OCI-LY7 (cell line): Measurements from ENCODE around the gene BHLHA9. TPM values are rescaled to one million over a fixed set of nuclear protein-coding genes. Genes with fewer than 3 reads are reported as not detected.

Experiments used
- BruUV-seq: library from RNA; stranded (reverse); fragments of 400-500 nt; replicated peaks from 2 replicates; lab custom pipeline; 2021; lab: Mats Ljungman, UMichigan
- CTCF ChIA-PET: fragments of 300-600 bp; sonication (Branson Sonifier 250); formaldehyde crosslinking; loops from one replicate; lab custom pipeline; 2022; ENCODE audit warnings: antibody characterized with exemption; ENCODE audit not compliant: unreplicated experiment; lab: Charles Lee
- POLR2A ChIA-PET: fragments of 300-600 bp; sonication (Branson Sonifier 250); formaldehyde crosslinking; loops from one replicate; lab custom pipeline; 2022; ENCODE audit warnings: antibody characterized with exemption; lab: Charles Lee
- DNase-seq: peaks from one replicate; pipeline ENCODE4 v3.0.0-alpha.2; 2015; ENCODE audit warnings: low spot score
- H2AFZ ChIP-seq: fragments of 200-600 bp; sonication (generic), shearing (Covaris generic); 2 replicates; pipeline ENCODE4 v1.6.1; 2014; ENCODE audit warnings: mild to moderate bottlenecking, antibody characterized with exemption, low read length, moderate library complexity
- H3K27ac ChIP-seq: fragments of 200-600 bp; sonication (generic); 2 replicates; pipeline ENCODE4 v1.5.1; 2014; ENCODE audit warnings: mixed run types, low read depth, mild to moderate bottlenecking, moderate library complexity, low read length, inconsistent platforms; ENCODE audit not compliant: poor library complexity, severe bottlenecking
- H3K36me3 ChIP-seq: fragments of 200-600 bp; sonication (generic); 2 replicates; pipeline ENCODE4 v1.6.1; 2014; ENCODE audit warnings: mild to moderate bottlenecking, antibody characterized with exemption, low read length, moderate library complexity, mixed read lengths; ENCODE audit not compliant: insufficient read depth
- H3K4me1 ChIP-seq: fragments of 200-600 bp; sonication (generic); 2 replicates; pipeline ENCODE4 v1.5.1; 2014; ENCODE audit warnings: mild to moderate bottlenecking, low read length; ENCODE audit not compliant: insufficient read depth, poor library complexity, severe bottlenecking
- H3K4me2 ChIP-seq: fragments of 200-600 bp; sonication (generic); 2 replicates; pipeline ENCODE4 v1.6.1; 2014; ENCODE audit warnings: mild to moderate bottlenecking, low read length
- H3K4me3 ChIP-seq: fragments of 200-600 bp; sonication (generic); 2 replicates; pipeline ENCODE4 v1.5.1; 2014; ENCODE audit warnings: mild to moderate bottlenecking, low read depth, low read length; ENCODE audit not compliant: poor library complexity, severe bottlenecking
- H3K79me2 ChIP-seq: fragments of 200-600 bp; sonication (generic); 2 replicates; pipeline ENCODE4 v1.6.1; 2016; ENCODE audit warnings: low read depth, mild to moderate bottlenecking, low read length, moderate library complexity, mixed read lengths; ENCODE audit not compliant: insufficient read depth
- H3K9me2 ChIP-seq: fragments of 200-600 bp; sonication (generic); 2 replicates; pipeline ENCODE4 v1.6.1; 2016; ENCODE audit warnings: mild to moderate bottlenecking, low read length, mixed read lengths; ENCODE audit not compliant: insufficient read depth
- H3K9me3 ChIP-seq: fragments of 200-600 bp; sonication (generic); 2 replicates; pipeline ENCODE4 v1.6.1; 2014; ENCODE audit warnings: mild to moderate bottlenecking, mixed run types, low read length, mixed read lengths
- H4K20me1 ChIP-seq: fragments of 200-600 bp; sonication (generic); 2 replicates; pipeline ENCODE4 v1.6.1; 2014; ENCODE audit warnings: mild to moderate bottlenecking, antibody characterized with exemption, low read length, moderate library complexity, mixed read lengths; ENCODE audit not compliant: insufficient read depth
- EZH2phosphoT487 ChIP-seq: fragments of 200-600 bp; sonication (generic); IDR thresholded peaks from 2 replicates; pipeline ENCODE4 v1.6.1; 2018; ENCODE audit warnings: low read depth, borderline replicate concordance, mild to moderate bottlenecking, mixed run types, antibody characterized with exemption, low read length, moderate library complexity, mixed read lengths
- intact Hi-C: fragments of 100-400 bp; cut with micrococcal nuclease; formaldehyde crosslinking; loops from one replicate; pipeline ENCODE4 v1.10.0; 2022; ENCODE audit not compliant: unreplicated experiment
- total RNA-seq, 2 experiments: library from RNA; depleted of rRNA in 1 of 2; stranded (reverse); fragments of >200 nt in 1 of 2; shearing (Covaris generic) in 1 of 2; gene quantifications; 2 replicates each; pipeline ENCODE4 v1.2.3, GENCODE V29; 2014 to 2022
- TF ChIP-seq, protein P1 (sequence below): fragments of 200-600 bp; sonication (generic); conservative IDR thresholded peaks from 2 replicates; pipeline ENCODE4 v1.5.1; 2014; ENCODE audit warnings: mild to moderate bottlenecking, antibody characterized with exemption, low read length, moderate library complexity, mixed read lengths

BHLHA9 gene
- total RNA-seq, 2 experiments from 2014 or later = not detected

DNA sequence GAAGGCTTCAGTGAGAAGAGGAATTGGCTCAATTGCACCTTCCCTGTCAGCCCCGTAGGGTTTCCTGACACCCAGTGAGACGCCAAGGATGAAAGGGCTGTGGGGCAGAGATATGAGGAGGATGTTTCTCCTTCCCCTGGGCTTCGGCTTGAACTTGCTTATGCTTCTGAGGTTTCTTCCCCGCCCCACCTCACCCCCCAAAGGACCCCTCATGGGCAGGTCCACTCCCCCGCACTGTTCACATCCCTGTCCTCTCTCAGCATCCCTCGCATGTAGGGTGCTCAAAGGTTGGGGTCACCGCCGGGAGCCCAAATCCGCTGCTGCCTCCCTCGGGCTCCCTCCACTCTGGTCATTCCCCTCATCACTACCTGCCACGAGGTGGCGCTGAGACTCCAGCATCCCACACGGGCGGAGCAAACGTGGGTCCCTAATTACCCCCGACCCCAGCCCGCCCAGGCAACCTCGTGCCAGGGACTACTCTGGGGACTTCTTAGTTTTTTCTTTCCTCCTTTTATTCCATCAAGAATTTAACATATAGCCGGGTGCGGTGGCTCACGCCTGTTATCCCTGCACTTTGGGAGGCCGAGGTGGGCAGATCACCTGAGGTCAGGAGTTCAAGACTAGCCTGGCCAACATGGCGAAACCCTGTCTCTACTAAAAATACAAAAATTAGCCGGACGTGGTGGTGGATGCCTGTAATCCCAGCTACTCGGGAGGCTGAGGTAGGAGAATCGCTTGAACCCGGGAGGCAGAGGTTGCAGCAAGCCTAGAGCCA lies 5.9 kb downstream of the BHLHA9 start:
- no peaks in the 10 kb centered on the region for H3K36me3 ChIP-seq
- H3K9me2 ChIP-seq = no peaks in the 10 kb centered on the region
- no TSS peak for BruUV-seq
- H3K4me3 ChIP-seq = no peak overlapping the region
- no peaks in the 10 kb centered on the region for H3K9me3 ChIP-seq
- no peak overlapping the region for H2AFZ ChIP-seq
- no peak overlapping the region for H3K27ac ChIP-seq
- ChIA-PET POLR2A (no interaction called here), CTCF (no interaction called here)
- H3K4me1 ChIP-seq = no peaks in the 10 kb centered on the region
- intact Hi-C loops = loop anchor here (1.0 to 5.0 kb wide), 3 partner anchors 56 to 256 kb away; partner anchors contain the start of gene INPP5K
- peak; percentile 69 for DNase-seq
- no peaks in the 10 kb centered on the region for H3K79me2 ChIP-seq
- no peaks in the 10 kb centered on the region for H4K20me1 ChIP-seq
- TF ChIP-seq EZH2phosphoT487 = no peak
- TF ChIP-seq, protein P1, sequence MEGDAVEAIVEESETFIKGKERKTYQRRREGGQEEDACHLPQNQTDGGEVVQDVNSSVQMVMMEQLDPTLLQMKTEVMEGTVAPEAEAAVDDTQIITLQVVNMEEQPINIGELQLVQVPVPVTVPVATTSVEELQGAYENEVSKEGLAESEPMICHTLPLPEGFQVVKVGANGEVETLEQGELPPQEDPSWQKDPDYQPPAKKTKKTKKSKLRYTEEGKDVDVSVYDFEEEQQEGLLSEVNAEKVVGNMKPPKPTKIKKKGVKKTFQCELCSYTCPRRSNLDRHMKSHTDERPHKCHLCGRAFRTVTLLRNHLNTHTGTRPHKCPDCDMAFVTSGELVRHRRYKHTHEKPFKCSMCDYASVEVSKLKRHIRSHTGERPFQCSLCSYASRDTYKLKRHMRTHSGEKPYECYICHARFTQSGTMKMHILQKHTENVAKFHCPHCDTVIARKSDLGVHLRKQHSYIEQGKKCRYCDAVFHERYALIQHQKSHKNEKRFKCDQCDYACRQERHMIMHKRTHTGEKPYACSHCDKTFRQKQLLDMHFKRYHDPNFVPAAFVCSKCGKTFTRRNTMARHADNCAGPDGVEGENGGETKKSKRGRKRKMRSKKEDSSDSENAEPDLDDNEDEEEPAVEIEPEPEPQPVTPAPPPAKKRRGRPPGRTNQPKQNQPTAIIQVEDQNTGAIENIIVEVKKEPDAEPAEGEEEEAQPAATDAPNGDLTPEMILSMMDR = peak; percentile 87
- H3K4me2 ChIP-seq = no peak overlapping the region

DNA sequence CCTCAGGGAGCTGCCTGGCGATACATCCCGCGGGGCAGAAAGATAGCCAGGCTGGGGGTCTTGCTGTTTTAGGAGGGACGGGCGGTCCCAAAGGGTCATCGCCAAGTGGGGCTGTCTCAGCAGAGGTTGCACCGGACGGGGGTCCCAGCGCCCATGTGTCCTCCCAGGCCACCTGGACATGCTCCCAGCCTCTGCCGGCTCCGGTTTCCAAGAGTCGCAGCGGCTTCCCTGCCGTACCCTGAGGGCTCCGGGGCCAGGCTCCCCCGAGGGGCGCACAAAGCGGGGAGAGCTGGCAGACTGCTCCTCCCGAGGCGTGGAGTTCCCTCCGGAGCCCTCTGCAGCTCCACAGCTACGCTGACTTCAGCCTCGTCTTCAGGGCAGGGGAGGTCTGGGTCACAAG lies 10.4 kb downstream of the BHLHA9 start:
- TF ChIP-seq, protein P1 = no peak
- TF ChIP-seq EZH2phosphoT487 = no peak
- no peaks in the 10 kb centered on the region for H3K79me2 ChIP-seq
- H3K9me2 ChIP-seq = no peaks in the 10 kb centered on the region
- no peaks in the 10 kb centered on the region for H3K4me1 ChIP-seq
- no peak overlapping the region for H2AFZ ChIP-seq
- no peak overlapping the region for H3K27ac ChIP-seq
- H3K9me3 ChIP-seq = no peaks in the 10 kb centered on the region
- DNase-seq = no peak
- no TSS peak for BruUV-seq
- no peaks in the 10 kb centered on the region for H4K20me1 ChIP-seq
- H3K4me2 ChIP-seq = no peak overlapping the region
- intact Hi-C loops = no loop called here
- CTCF ChIA-PET = no interaction called here
- H3K36me3 ChIP-seq = no peaks in the 10 kb centered on the region
- H3K4me3 ChIP-seq = no peak overlapping the region
- POLR2A ChIA-PET = no interaction called here
